PC-9 (cell line): Measurements from ENCODE around the gene CTRB2. TPM values are rescaled to one million over a fixed set of nuclear protein-coding genes. Genes with fewer than 3 reads are reported as not detected.
"Not testable (repeated sequence)": the region's sequence is repeated elsewhere in the genome, so short reads cannot be mapped to it uniquely, and the experiment has no call there.

Source experiments
- BruUV-seq: library from RNA; stranded (reverse); fragments of 400-500 nt; replicated peaks from 2 replicates; lab custom pipeline; 2021; lab: Mats Ljungman, UMichigan
- CTCF ChIA-PET: fragments of 300-600 bp; sonication (Branson Sonifier 250); formaldehyde crosslinking; loops from one replicate; lab custom pipeline; 2022; ENCODE audit warnings: antibody characterized with exemption; lab: Charles Lee
- POLR2A ChIA-PET: fragments of 300-600 bp; sonication (Branson Sonifier 250); formaldehyde crosslinking; loops from one replicate; lab custom pipeline; 2022; ENCODE audit warnings: antibody characterized with exemption; ENCODE audit not compliant: unreplicated experiment; lab: Charles Lee
- DNase-seq, 2 experiments: peaks; one replicate each; pipeline versions ENCODE4 v3.0.0 to v3.0.0-alpha.2; 2015 to 2022; ENCODE audit warnings: mixed read lengths in 1 of 2
- H2AFZ ChIP-seq: fragments of 200-600 bp; sonication (generic); 2 replicates; pipeline ENCODE4 v1.8.1; 2017; ENCODE audit warnings: antibody characterized with exemption
- H3F3A ChIP-seq: fragments of 200-600 bp; sonication (generic); 2 replicates; pipeline ENCODE4 v1.8.1; 2017; ENCODE audit warnings: antibody characterized with exemption, mild to moderate bottlenecking, low read depth; ENCODE audit not compliant: insufficient read depth
- H3K27ac ChIP-seq: fragments of 200-600 bp; sonication (generic); 2 replicates; pipeline ENCODE4 v1.6.1; 2016; ENCODE audit warnings: mixed run types
- H3K27me3 ChIP-seq: fragments of 200-600 bp; sonication (generic); 2 replicates; pipeline ENCODE4 v1.6.1; 2016; ENCODE audit warnings: low read depth, mixed run types; ENCODE audit not compliant: insufficient read depth
- H3K36me3 ChIP-seq: fragments of 200-600 bp; sonication (generic); 2 replicates; pipeline ENCODE4 v1.6.1; 2016; ENCODE audit warnings: low read depth, mixed run types
- H3K4me1 ChIP-seq: fragments of 200-600 bp; sonication (generic); replicated peaks from 2 replicates; pipeline ENCODE4 v1.6.1; 2016; ENCODE audit warnings: mixed run types; ENCODE audit not compliant: insufficient read depth
- H3K4me2 ChIP-seq: fragments of 200-600 bp; sonication (generic); 2 replicates; pipeline ENCODE4 v1.6.1; 2017; ENCODE audit warnings: mixed run types
- H3K4me3 ChIP-seq: fragments of 200-600 bp; sonication (generic); 2 replicates; pipeline ENCODE4 v1.6.1; 2016; ENCODE audit warnings: mixed run types
- H3K79me2 ChIP-seq: fragments of 200-600 bp; sonication (generic); 2 replicates; pipeline ENCODE4 v1.6.1; 2017; ENCODE audit warnings: low read depth, mixed run types
- H3K9me2 ChIP-seq: fragments of 200-600 bp; sonication (generic); 2 replicates; pipeline ENCODE4 v1.8.1; 2017; ENCODE audit warnings: mild to moderate bottlenecking; ENCODE audit not compliant: insufficient read depth
- H3K9me3 ChIP-seq: fragments of 200-600 bp; sonication (generic); 2 replicates; pipeline ENCODE4 v1.8.1; 2016; ENCODE audit warnings: low read depth; ENCODE audit not compliant: insufficient read depth
- H4K20me1 ChIP-seq: fragments of 200-600 bp; sonication (generic); 2 replicates; pipeline ENCODE4 v1.8.1; 2017; ENCODE audit not compliant: insufficient read depth
- CTCF ChIP-seq: fragments of 200-600 bp; sonication (generic); conservative IDR thresholded peaks from 2 replicates; pipeline ENCODE4 v1.6.1; 2017; ENCODE audit warnings: mixed run types, antibody characterized with exemption, mild to moderate bottlenecking, moderate library complexity
- EZH2 ChIP-seq: fragments of 200-600 bp; sonication (generic); IDR thresholded peaks from 2 replicates; pipeline ENCODE4 v1.8.0; 2017; ENCODE audit warnings: antibody characterized with exemption, low read depth
- intact Hi-C: fragments of 100-400 bp; cut with micrococcal nuclease; formaldehyde crosslinking; loops from one replicate; pipeline ENCODE4 v1.10.0; 2022; ENCODE audit not compliant: unreplicated experiment
- total RNA-seq: library from RNA; stranded (reverse); gene quantifications from 2 replicates; pipeline ENCODE4 v1.2.3, GENCODE V29; 2021

The CTRB2 gene
- total RNA-seq, 1 experiment from 2014 or later = not detected

- H3K4me1 ChIP-seq = no peaks in the 10 kb centered on the region
- peaks cover 4% of the 10 kb centered on the region; the same call in 1 of the 2 replicates for H3F3A ChIP-seq
- DNase-seq = no peak
- BruUV-seq = no TSS peak
- no peaks in the 10 kb centered on the region for H3K79me2 ChIP-seq
- H3K4me2 ChIP-seq = no peak overlapping the region
- H3K9me2 ChIP-seq = no peaks in the 10 kb centered on the region
- H2AFZ ChIP-seq = no peak overlapping the region
- no peak overlapping the region for H3K27ac ChIP-seq
- H3K36me3 ChIP-seq = no peaks in the 10 kb centered on the region
- H3K9me3 ChIP-seq = no peaks in the 10 kb centered on the region
- no peak for TF ChIP-seq EZH2
- TF ChIP-seq CTCF = no peak
- CTCF ChIA-PET = no interaction called here
- H3K4me3 ChIP-seq = no peak overlapping the region
- H4K20me1 ChIP-seq = no peaks in the 10 kb centered on the region
- POLR2A ChIA-PET = no interaction called here
- intact Hi-C loops = no loop called here
- H3K27me3 ChIP-seq = no peaks in the 10 kb centered on the region
Observed at GRCh38 chr16:75216127-75216526, 9.2 kb upstream of the CTRB2 start.

GRCh38 chr16:75211286-75211685 lies 4.3 kb upstream of the CTRB2 start:
- H3K27me3 ChIP-seq, H3K79me2 ChIP-seq, H3K4me1 ChIP-seq, H3K4me2 ChIP-seq, H3K36me3 ChIP-seq, H3K9me2 ChIP-seq, H3K27ac ChIP-seq, POLR2A ChIA-PET, DNase-seq, BruUV-seq, intact Hi-C loops, H2AFZ ChIP-seq, H3K4me3 ChIP-seq, CTCF ChIA-PET, H4K20me1 ChIP-seq, H3F3A ChIP-seq, H3K9me3 ChIP-seq: not testable (repeated sequence)

GRCh38 chr16:75209944-75210343 lies 3.0 kb upstream of the CTRB2 start:
- no peak for TF ChIP-seq EZH2
- H3K4me3 ChIP-seq = no peak overlapping the region
- BruUV-seq = no TSS peak
- CTCF ChIA-PET = interaction anchor here (0.6 kb wide), 1 partner anchor 10 kb away, joined by 12 read pairs; no protein-coding TSS in a partner anchor
- H3K79me2 ChIP-seq = no peaks in the 10 kb centered on the region
- no peak overlapping the region for H2AFZ ChIP-seq
- H3K9me2 ChIP-seq = no peaks in the 10 kb centered on the region
- intact Hi-C loops = no loop called here
- H4K20me1 ChIP-seq = no peaks in the 10 kb centered on the region
- H3K36me3 ChIP-seq = no peaks in the 10 kb centered on the region
- no peaks in the 10 kb centered on the region for H3F3A ChIP-seq
- no peak overlapping the region for H3K27ac ChIP-seq
- H3K4me1 ChIP-seq = no peaks in the 10 kb centered on the region
- no peak for DNase-seq
- H3K27me3 ChIP-seq = no peaks in the 10 kb centered on the region
- POLR2A ChIA-PET = no interaction called here
- no peak overlapping the region for H3K4me2 ChIP-seq
- H3K9me3 ChIP-seq = no peaks in the 10 kb centered on the region

- DNase-seq, H3K4me2 ChIP-seq, H3K79me2 ChIP-seq, H3K9me2 ChIP-seq, POLR2A ChIA-PET, H3K4me1 ChIP-seq, H4K20me1 ChIP-seq, H3K27me3 ChIP-seq, H3F3A ChIP-seq, H3K9me3 ChIP-seq, H2AFZ ChIP-seq, H3K36me3 ChIP-seq, H3K27ac ChIP-seq, H3K4me3 ChIP-seq, BruUV-seq, intact Hi-C loops: not testable (repeated sequence)
- CTCF ChIA-PET = interaction anchor here (0.6 kb wide), 1 partner anchor 9 kb away, joined by 12 read pairs; no protein-coding TSS in a partner anchor
Observed at GRCh38 chr16:75209514-75209913, 2.6 kb upstream of the CTRB2 start.
